SU-DHL-6 (cell line): ENCODE data around the gene ZNF132.

ENCODE experiments used
- EZH2phosphoT487 ChIP-seq: fragments of 200-600 bp; sonication (generic), shearing (Covaris generic); conservative IDR thresholded peaks from 2 replicates; pipeline ENCODE4 v1.6.1; 2018; ENCODE audit warnings: mild to moderate bottlenecking, antibody characterized with exemption, low read length, moderate library complexity, mixed read lengths
- TF ChIP-seq, protein P1 (sequence below): fragments of 200-600 bp; sonication (generic); IDR thresholded peaks from one replicate; pipeline ENCODE4 v1.5.1; 2017; ENCODE audit warnings: antibody characterized with exemption, mild to moderate bottlenecking, low read length, moderate library complexity; ENCODE audit not compliant: insufficient read depth, poor library complexity, severe bottlenecking

DNA sequence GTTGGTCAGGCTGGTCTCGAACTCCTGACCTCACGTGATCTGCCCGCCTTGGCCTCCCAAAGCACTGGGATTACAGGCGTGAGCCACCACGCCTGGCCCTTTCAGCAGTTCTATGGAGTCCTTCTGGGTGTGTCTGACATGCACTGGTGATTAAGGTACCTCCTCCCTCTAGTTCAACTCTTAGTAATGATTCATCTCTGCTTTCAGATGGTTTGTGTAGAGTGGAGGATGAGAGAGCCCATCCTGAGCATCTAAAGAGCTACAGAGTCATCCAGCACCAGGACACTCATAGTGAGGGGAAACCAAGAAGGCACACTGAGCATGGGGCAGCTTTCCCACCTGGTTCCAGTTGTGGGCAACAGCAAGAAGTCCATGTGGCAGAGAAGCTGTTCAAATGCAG is 23.3 kb downstream of the ZNF132 start:
- TF ChIP-seq, protein P1, sequence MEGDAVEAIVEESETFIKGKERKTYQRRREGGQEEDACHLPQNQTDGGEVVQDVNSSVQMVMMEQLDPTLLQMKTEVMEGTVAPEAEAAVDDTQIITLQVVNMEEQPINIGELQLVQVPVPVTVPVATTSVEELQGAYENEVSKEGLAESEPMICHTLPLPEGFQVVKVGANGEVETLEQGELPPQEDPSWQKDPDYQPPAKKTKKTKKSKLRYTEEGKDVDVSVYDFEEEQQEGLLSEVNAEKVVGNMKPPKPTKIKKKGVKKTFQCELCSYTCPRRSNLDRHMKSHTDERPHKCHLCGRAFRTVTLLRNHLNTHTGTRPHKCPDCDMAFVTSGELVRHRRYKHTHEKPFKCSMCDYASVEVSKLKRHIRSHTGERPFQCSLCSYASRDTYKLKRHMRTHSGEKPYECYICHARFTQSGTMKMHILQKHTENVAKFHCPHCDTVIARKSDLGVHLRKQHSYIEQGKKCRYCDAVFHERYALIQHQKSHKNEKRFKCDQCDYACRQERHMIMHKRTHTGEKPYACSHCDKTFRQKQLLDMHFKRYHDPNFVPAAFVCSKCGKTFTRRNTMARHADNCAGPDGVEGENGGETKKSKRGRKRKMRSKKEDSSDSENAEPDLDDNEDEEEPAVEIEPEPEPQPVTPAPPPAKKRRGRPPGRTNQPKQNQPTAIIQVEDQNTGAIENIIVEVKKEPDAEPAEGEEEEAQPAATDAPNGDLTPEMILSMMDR: no peak
- TF ChIP-seq EZH2phosphoT487: no peak
